ENCODE results near the gene PRSS38. TPM values are rescaled to one million over a fixed set of nuclear protein-coding genes. Genes with fewer than 3 reads are reported as not detected.

Gene PRSS38
- total RNA-seq, 2 experiments from 2014 or later: not detected

DNA sequence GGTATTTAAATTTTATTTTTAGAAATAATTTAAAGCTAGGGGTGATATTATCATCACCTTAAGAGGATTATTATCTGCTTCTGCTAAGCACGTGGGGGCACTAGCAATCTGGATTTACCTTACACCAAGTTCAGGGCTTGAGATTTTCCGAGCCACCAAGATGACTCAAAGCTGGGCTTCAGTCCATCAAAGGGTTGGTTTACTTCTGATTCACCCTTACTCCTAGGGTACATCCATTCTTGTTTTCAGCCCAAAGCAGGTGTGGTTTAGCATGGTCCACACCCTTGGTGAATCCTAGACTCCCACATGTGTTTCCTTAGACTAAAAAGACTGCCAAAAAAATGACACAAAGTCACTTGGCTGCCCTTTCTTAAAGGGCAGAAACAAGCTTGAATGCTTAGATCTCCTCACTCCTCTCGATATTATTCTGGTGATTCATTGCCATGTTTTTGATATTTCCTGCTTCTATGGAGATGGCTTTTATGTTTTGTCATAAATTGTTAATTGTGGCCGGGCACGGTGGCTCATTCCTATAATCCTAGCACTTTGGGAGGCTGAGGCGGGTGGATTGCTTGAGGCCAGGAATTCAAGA lies 9.8 kb upstream of the PRSS38 start:
- peaks cover 10% of the 10 kb centered on the region for H3K9me3 Mint-ChIP-seq
- H3K4me1 Mint-ChIP-seq: peaks cover 10% of the 10 kb centered on the region
- no peak overlapping the region for H3K27ac Mint-ChIP-seq
- no peaks in the 10 kb centered on the region for H3K36me3 Mint-ChIP-seq (ENCODE audit: low read depth)
- CTCF ChIA-PET: no interaction called here
- POLR2A ChIA-PET: no interaction called here
- H3K4me3 Mint-ChIP-seq: no peak overlapping the region
- H3K27me3 Mint-ChIP-seq: peaks cover 25% of the 10 kb centered on the region
- DNase-seq: no peak

DNA sequence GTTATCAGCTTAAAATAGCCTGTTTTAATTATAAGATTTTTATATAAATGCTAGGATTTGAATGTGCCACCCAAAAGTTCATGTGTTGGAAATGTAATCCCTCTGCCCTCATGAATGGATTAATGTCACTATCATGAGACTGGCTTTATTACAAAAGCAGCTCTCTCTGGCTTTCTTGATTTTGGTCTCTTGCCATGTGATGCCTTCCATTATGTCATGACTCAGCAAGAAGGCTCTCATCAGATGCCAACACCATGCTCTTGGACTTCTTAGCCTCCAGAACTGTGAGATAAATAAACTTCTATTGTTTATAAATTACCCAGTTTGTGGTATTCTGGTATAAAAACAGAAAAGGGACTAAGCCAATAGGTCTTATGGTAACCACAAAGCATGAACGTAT lies 6.9 kb upstream of the PRSS38 start:
- no peak overlapping the region for H3K27ac Mint-ChIP-seq
- H3K36me3 Mint-ChIP-seq (ENCODE audit: low read depth): no peaks in the 10 kb centered on the region
- peaks cover 10% of the 10 kb centered on the region for H3K4me1 Mint-ChIP-seq
- no peak for DNase-seq
- peaks cover 23% of the 10 kb centered on the region for H3K9me3 Mint-ChIP-seq
- H3K4me3 Mint-ChIP-seq: no peak overlapping the region
- POLR2A ChIA-PET: no interaction called here
- peaks cover 16% of the 10 kb centered on the region for H3K27me3 Mint-ChIP-seq
- CTCF ChIA-PET: no interaction called here

DNA sequence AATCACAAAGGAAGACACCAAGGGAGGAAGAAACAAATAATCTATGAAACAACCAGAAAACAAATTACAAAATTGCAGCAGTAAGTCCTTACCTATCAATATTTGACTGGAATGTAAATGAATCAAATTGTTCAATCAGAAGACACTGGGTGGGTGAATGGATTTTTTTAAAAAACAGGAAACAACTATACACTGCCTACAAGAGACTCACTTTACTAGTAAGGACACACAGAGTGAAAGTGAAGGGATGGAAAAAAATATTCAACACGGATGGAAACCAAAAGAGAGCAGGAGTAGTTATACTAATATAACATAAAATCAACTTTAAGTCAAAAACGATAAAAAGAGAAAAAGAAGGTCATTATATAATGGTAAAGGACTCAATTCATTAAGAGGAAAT lies 6.4 kb upstream of the PRSS38 start:
- Mint-ChIP-seq H3K4me3 (no peak overlapping the region), H3K36me3 (ENCODE audit: low read depth) (no peaks in the 10 kb centered on the region), H3K27ac (no peak overlapping the region), H3K27me3 (peaks cover 15% of the 10 kb centered on the region), H3K4me1 (peaks cover 10% of the 10 kb centered on the region), H3K9me3 (peaks cover 25% of the 10 kb centered on the region)
- DNase-seq: no peak
- ChIA-PET POLR2A (no interaction called here), CTCF (no interaction called here)

DNA sequence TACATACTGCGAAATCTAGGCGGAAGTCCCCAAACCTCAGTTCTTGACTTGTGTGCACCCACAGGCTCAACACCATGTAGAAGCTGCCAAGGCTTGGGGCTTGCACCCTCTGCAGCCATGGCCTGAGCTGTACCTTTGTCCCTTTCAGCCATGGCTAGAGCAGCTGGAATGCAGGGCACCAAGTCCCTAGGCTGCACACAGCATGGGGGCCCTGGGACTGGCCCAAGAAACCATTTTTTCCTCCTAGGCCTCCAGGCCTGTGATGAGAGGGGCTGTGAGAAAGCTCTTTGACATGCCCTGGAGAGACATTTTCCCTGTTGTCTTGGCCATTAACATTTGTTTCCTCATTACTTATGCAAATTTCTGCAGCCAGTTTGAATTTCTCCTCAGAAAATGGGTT lies 1.5 kb upstream of the PRSS38 start:
- no peak for DNase-seq
- H3K27me3 Mint-ChIP-seq: peaks cover 6% of the 10 kb centered on the region
- H3K4me1 Mint-ChIP-seq: peaks cover 3% of the 10 kb centered on the region
- ChIA-PET CTCF (no interaction called here), POLR2A (no interaction called here)
- H3K9me3 Mint-ChIP-seq: peaks cover 27% of the 10 kb centered on the region
- no peak overlapping the region for H3K27ac Mint-ChIP-seq
- no peak overlapping the region for H3K4me3 Mint-ChIP-seq
- H3K36me3 Mint-ChIP-seq (ENCODE audit: low read depth): peaks cover 4% of the 10 kb centered on the region

DNA sequence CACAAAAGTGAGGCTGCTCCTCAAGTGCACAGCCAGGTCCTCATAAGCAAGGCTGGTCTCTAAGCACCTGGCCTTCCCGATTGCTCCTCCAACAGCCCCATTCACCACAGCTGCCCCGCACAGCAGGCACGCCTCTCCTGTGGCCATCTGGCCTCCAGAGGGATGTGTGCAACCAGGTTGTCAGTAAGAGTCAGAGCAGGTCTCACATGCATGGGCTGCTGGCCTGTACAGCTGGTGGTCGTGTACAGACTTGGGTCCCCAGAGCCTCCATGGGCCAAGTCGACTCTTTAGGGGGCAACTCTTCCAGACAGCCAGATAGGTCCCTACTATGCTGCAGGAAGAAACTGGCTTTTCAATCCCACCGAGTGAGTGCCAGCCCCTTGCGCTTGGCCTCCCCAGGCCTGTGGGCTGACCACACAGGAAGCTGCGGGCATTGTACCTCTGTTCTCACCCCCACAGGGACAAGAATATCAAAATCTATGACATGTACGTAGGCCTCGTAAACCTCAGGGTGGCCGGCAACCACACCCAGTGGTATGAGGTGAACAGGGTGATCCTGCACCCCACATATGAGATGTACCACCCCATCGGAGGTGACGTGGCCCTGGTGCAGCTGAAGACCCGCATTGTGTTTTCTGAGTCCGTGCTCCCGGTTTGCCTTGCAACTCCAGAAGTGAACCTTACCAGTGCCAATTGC lies 1.4 kb downstream of the PRSS38 start:
- Mint-ChIP-seq H3K27me3 (peaks cover 18% of the 10 kb centered on the region), H3K9me3 (peaks cover 26% of the 10 kb centered on the region), H3K27ac (no peak overlapping the region), H3K36me3 (ENCODE audit: low read depth) (peaks cover 4% of the 10 kb centered on the region), H3K4me3 (no peak overlapping the region), H3K4me1 (no peaks in the 10 kb centered on the region)
- ChIA-PET CTCF (no interaction called here), POLR2A (no interaction called here)
- no peak for DNase-seq

DNA sequence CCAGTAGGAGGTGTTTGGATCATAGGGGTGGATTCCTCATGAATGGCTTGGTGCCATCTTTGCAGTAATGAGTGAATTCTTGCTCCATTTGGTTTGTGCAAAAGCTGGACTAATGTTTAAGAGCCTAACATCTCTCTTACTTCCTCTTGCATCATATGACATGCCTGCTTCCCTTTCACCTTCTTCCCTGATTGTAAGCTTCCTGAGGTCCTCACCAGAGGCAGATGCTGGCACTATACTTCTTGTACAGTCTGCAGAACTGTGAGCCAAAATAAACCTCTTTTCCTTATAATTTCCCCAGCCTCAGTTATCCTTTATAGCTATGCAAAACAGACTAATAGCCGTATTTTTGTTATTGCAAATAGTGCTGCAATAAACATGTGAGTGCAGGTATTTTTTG lies 8.1 kb downstream of the PRSS38 start:
- Mint-ChIP-seq H3K4me3 (no peak overlapping the region), H3K4me1 (peaks cover 1% of the 10 kb centered on the region), H3K36me3 (ENCODE audit: low read depth) (no peaks in the 10 kb centered on the region), H3K27me3 (peaks cover 47% of the 10 kb centered on the region), H3K27ac (no peak overlapping the region), H3K9me3 (peaks cover 16% of the 10 kb centered on the region)
- DNase-seq: no peak
- ChIA-PET CTCF (no interaction called here), POLR2A (no interaction called here)

DNA sequence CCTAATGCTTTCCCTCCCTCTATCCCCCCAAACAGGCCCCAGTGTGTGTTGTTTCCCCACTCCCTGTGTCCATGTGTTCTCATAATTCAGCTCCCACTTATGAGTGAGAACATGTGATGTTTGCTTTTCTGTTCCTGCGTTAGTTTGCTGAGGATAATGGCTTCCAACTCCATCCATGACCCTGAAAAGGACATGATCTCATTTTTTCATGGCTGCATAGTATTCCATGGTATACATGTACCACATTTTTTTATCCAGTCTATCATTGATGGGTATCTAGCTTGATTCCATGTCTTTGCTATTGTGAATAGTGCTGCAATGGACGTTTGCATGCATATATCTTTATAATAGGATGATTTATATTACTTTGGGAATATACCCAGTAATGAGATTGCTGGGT lies 8.7 kb downstream of the PRSS38 start:
- H3K4me1 Mint-ChIP-seq: peaks cover 1% of the 10 kb centered on the region
- ChIA-PET CTCF (no interaction called here), POLR2A (no interaction called here)
- H3K27me3 Mint-ChIP-seq: peaks cover 45% of the 10 kb centered on the region
- no peak overlapping the region for H3K4me3 Mint-ChIP-seq
- H3K36me3 Mint-ChIP-seq (ENCODE audit: low read depth): no peaks in the 10 kb centered on the region
- peaks cover 20% of the 10 kb centered on the region for H3K9me3 Mint-ChIP-seq
- DNase-seq: no peak
- H3K27ac Mint-ChIP-seq: no peak overlapping the region

DNA sequence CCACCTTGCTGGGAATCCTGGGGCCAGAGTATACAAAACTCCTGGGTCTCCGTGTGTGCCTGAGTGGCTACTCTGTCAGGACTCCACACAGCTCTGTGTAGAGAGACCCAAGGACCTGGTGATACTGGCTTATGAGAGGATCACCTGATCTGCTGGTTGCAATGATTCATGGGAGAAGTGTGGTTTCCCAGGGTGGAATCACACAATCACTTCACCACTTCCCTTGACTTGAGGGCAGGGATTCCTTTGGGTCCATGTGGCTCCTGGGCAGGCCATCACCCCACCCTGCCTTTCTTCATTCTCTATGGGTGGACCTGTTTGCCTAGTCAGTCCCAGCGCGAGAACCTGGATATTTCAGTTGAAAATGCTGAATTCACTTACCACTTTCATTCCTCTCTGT lies 13.3 kb downstream of the PRSS38 start:
- no peak for DNase-seq
- H3K27ac Mint-ChIP-seq: no peak overlapping the region
- no peak overlapping the region for H3K4me3 Mint-ChIP-seq
- H3K4me1 Mint-ChIP-seq: peaks cover 1% of the 10 kb centered on the region
- no peaks in the 10 kb centered on the region for H3K36me3 Mint-ChIP-seq (ENCODE audit: low read depth)
- ChIA-PET CTCF (no interaction called here), POLR2A (no interaction called here)
- peaks cover 12% of the 10 kb centered on the region for H3K9me3 Mint-ChIP-seq
- peaks cover 26% of the 10 kb centered on the region for H3K27me3 Mint-ChIP-seq

DNA sequence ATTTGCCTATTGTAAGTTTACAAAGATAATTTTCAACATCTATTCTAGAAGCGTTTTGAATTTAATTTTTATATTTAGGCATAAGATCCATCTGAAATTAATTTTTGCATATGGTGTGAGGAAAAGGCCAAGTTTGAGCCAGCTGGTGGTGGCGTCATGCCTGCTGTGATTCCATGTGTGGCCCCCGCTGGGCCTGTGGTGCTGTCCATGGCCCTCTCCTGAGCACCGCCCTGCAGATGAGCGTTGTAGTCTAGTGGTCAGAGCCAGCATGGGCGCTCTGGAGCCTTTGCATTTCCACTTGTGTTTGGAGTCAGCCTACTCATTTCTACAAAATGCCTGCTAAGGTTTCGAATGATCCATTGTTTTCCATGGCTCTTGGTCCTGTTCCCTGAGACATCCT lies 22.7 kb downstream of the PRSS38 start:
- Mint-ChIP-seq H3K4me3 (no peak overlapping the region), H3K9me3 (peaks cover 2% of the 10 kb centered on the region), H3K27me3 (peaks cover 3% of the 10 kb centered on the region), H3K27ac (no peak overlapping the region), H3K4me1 (no peaks in the 10 kb centered on the region), H3K36me3 (ENCODE audit: low read depth) (no peaks in the 10 kb centered on the region)
- ChIA-PET POLR2A (no interaction called here), CTCF (no interaction called here)
- DNase-seq: no peak

DNA sequence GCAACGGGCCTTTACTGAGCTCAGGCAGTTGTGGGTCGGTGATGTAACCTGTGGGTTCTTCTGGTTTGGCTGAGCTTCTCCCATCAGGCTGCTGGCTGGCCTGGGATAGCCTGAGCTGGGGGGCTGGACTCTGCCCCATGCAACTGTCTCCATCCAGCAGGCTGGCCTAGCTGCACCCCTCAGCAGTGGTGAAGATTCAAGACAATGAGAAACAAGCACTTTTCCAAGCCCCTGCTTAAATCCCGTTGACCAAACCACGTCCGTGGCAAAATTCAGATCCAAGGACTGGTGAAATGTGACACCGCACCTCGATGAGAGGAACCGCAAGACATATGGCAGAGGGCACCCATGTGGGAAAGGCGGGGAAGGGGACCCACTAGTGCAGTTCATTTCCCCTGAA lies 25.6 kb downstream of the PRSS38 start:
- Mint-ChIP-seq H3K27ac (no peak overlapping the region), H3K36me3 (ENCODE audit: low read depth) (no peaks in the 10 kb centered on the region), H3K4me1 (peaks cover 2% of the 10 kb centered on the region), H3K9me3 (peaks cover 7% of the 10 kb centered on the region), H3K27me3 (no peaks in the 10 kb centered on the region), H3K4me3 (no peak overlapping the region)
- ChIA-PET POLR2A (no interaction called here), CTCF (no interaction called here)
- DNase-seq: no peak

DNA sequence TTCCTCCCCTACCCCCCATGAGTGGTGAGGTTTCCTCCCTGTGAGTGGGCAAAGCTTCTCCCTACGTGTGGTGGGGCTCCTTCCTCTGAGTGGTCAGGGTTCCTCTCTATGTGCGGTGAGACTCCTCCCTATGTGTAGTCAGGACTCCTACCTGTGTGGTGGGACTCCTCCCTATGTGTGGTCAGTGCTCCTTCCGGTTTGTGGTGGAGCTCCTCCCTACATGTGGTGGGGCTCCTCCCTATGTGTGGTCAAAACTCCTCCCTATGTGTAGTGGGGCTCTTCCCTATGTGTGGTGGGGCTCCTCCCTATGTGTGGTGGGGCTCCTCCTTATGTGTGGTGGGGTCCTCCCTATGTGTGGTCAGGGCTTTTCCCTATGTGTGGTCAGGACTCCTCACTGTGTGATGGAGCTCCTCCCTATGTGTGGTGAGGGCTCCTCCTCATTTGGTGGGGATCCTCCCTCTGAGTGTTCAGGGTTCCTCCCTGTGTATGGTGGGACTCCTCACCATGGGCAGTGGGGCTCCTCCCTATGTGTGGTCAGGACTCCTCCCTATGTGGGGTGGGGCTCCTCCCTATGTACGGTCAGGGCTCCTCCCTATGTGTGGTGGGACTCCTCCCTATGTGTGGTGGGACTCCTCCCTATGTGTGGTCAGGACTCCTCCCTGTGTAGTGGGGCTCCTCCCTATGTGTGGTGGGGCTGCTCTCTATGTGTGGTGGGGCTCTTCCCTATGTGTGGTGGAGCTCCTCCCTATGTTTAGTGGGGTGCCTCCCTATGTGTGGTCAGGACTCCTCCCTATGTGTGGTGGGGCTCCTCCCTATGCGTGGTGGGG lies 29.1 kb downstream of the PRSS38 start:
- POLR2A ChIA-PET: no interaction called here
- peaks cover 7% of the 10 kb centered on the region for H3K27me3 Mint-ChIP-seq
- CTCF ChIA-PET: no interaction called here
- H3K36me3 Mint-ChIP-seq (ENCODE audit: low read depth): no peaks in the 10 kb centered on the region
- H3K4me1 Mint-ChIP-seq: peaks cover 2% of the 10 kb centered on the region
- H3K4me3 Mint-ChIP-seq: no peak overlapping the region
- peak overlapping the region; percentile 9 for H3K27ac Mint-ChIP-seq
- H3K9me3 Mint-ChIP-seq: peaks cover 14% of the 10 kb centered on the region
- no peak for DNase-seq

DNA sequence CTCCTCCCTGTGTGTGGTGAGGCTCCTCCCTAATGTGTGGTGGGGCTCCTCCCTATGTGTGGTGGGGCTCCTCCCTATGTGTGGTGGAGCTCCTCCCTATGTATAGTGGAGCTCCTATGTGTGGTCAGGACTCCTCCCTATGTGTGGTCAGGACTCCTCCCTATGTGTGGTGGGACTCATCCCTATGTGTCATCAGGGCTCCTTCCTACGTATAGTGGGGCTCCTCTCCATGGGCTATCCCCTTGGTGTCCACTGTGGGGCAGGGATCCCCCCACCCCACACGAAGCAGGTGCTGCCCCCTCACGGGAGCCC lies 29.6 kb downstream of the PRSS38 start:
- Mint-ChIP-seq H3K27me3 (peaks cover 7% of the 10 kb centered on the region), H3K27ac (no peak overlapping the region), H3K36me3 (ENCODE audit: low read depth) (no peaks in the 10 kb centered on the region), H3K9me3 (peaks cover 14% of the 10 kb centered on the region), H3K4me1 (peaks cover 2% of the 10 kb centered on the region), H3K4me3 (no peak overlapping the region)
- CTCF ChIA-PET: no interaction called here
- POLR2A ChIA-PET: no interaction called here
- DNase-seq: no peak

DNA sequence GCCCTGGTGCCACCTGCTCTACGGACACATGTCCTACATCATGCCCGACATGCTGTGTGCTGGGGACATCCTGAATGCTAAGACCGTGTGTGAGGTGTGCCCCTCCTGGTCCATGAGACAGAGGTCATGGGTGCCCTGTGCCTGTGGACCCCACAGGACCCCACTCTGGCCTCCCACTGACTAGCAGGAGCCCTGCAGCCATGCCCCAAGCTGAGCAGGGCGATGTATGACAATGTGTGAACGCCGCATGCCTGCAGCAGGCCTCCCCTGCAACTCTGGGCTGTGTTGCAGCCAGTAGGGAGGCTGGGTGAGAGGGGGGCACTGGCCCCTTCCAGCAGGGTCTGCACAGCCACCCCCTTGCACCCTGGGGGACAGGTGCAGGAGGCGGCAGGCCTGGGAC lies 30.0 kb downstream of the PRSS38 start:
- H3K9me3 Mint-ChIP-seq: peaks cover 14% of the 10 kb centered on the region
- H3K36me3 Mint-ChIP-seq (ENCODE audit: low read depth): no peaks in the 10 kb centered on the region
- POLR2A ChIA-PET: no interaction called here
- H3K4me3 Mint-ChIP-seq: no peak overlapping the region
- CTCF ChIA-PET: no interaction called here
- no peak for DNase-seq
- peaks cover 7% of the 10 kb centered on the region for H3K27me3 Mint-ChIP-seq
- no peak overlapping the region for H3K27ac Mint-ChIP-seq
- H3K4me1 Mint-ChIP-seq: peaks cover 2% of the 10 kb centered on the region
